Esophagus squamous epithelium (tissue), 5 donors: ENCODE measurements around the gene KRTAP13-1. TPM values are rescaled to one million over a fixed set of nuclear protein-coding genes. Genes with fewer than 3 reads are reported as not detected.

Experiments
- DNase-seq: peaks from one replicate; lab custom pipeline; 2025; lab: John Stamatoyannopoulos, UW
- H3K27ac ChIP-seq, 4 donors: fragments of 200-600 bp; sonication (generic); one replicate each; pipeline ENCODE4 v1.5.1; 2016 to 2019; ENCODE audit warnings: mild to moderate bottlenecking in 1 of 4
- H3K27me3 ChIP-seq, 4 donors: fragments of 200-600 bp; sonication (generic); 1 replicate in 3 of 4; 2 replicates in 1 of 4; pipeline versions ENCODE4 v1.5.1 to v1.6.0; 2017 to 2021; ENCODE audit warnings: antibody characterized with exemption in 1 of 4
- H3K36me3 ChIP-seq, 3 donors: fragments of 200-600 bp; sonication (generic); one replicate each; pipeline ENCODE4 v1.5.1; 2016 to 2019
- H3K4me1 ChIP-seq, 3 donors: fragments of 200-600 bp; sonication (generic); one replicate each; pipeline ENCODE4 v1.5.1; 2017 to 2019
- H3K4me3 ChIP-seq, 4 donors: fragments of 200-600 bp; sonication (generic); 1 replicate in 3 of 4; 2 replicates in 1 of 4; pipeline ENCODE4 v1.5.1; 2016 to 2019; ENCODE audit warnings: mild to moderate bottlenecking in 2 of 4, moderate library complexity in 1 of 4
- H3K9me3 ChIP-seq, 3 donors: fragments of 200-600 bp; sonication (generic); one replicate each; pipeline ENCODE4 v1.5.1; 2016 to 2019
- POLR2A ChIP-seq, 4 donors: fragments of 450-650 bp; IDR thresholded peaks; one replicate each; pipeline ENCODE4 v1.6.1; 2017; ENCODE audit warnings: antibody characterized with exemption in 4 of 4, mild to moderate bottlenecking in 4 of 4, moderate library complexity in 3 of 4
- WGBS, 2 donors: methylation state at CpG; one replicate each; pipeline ENCODE4 v1.1.5; 2018; 5-methylcytosine and 5-hydroxymethylcytosine counted together
- intact Hi-C: fragments of 100-400 bp; cut with DNase I; formaldehyde crosslinking; loops from one replicate; pipeline ENCODE4 v1.15.0; 2022
- total RNA-seq, 4 donors: library from RNA; depleted of rRNA; stranded (reverse); fragments of >200 nt; gene quantifications; one replicate each; pipeline ENCODE4 v1.1.0, GENCODE V29; 2016
- TF ChIP-seq, protein P1 (sequence below), 6 experiments: fragments of 450-650 bp in 4 of 6; fragments of 200-600 bp in 2 of 6; sonication (generic) in 2 of 6; IDR thresholded peaks; one replicate each; pipeline ENCODE4 v1.5.1; 2016 to 2019; ENCODE audit warnings: antibody characterized with exemption in 6 of 6, mild to moderate bottlenecking in 4 of 6, moderate library complexity in 4 of 6
- donor health status: DM: yes; HTN: yes; CAD: no.

Gene KRTAP13-1
- total RNA-seq, 4 donors from 2014 or later: not detected

DNA sequence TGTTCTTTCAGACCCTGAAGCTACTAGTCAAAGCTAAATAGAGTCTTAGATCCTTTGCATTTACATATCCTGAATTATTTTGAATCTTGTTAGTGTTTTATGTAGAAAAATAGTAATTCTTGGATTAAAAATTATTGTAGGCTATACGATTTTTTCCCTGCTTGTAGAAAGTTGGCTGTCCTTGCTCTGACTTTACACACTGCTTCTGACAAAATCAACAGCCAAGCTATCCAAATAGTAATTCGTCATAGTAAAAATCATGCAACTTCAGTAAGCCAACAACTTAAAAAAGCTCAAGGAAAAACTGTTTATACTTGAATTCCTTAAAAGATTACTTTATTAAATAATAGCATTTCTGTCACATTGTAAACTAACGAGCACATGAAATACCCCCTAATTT is 39.9 kb upstream of the KRTAP13-1 start:
- Histone ChIP-seq H3K27me3 (no peaks in the 10 kb centered on the region), H3K4me3 (no peak overlapping the region), H3K27ac (no peak overlapping the region), H3K4me1 (no peaks in the 10 kb centered on the region), H3K9me3 (no peaks in the 10 kb centered on the region), H3K36me3 (no peaks in the 10 kb centered on the region)
- no peak for DNase-seq
- TF ChIP-seq, protein P1, sequence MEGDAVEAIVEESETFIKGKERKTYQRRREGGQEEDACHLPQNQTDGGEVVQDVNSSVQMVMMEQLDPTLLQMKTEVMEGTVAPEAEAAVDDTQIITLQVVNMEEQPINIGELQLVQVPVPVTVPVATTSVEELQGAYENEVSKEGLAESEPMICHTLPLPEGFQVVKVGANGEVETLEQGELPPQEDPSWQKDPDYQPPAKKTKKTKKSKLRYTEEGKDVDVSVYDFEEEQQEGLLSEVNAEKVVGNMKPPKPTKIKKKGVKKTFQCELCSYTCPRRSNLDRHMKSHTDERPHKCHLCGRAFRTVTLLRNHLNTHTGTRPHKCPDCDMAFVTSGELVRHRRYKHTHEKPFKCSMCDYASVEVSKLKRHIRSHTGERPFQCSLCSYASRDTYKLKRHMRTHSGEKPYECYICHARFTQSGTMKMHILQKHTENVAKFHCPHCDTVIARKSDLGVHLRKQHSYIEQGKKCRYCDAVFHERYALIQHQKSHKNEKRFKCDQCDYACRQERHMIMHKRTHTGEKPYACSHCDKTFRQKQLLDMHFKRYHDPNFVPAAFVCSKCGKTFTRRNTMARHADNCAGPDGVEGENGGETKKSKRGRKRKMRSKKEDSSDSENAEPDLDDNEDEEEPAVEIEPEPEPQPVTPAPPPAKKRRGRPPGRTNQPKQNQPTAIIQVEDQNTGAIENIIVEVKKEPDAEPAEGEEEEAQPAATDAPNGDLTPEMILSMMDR (IDR thresholded peaks at IDR 0.05): no peak
- TF ChIP-seq POLR2A (IDR thresholded peaks at IDR 0.05): no peak
- intact Hi-C loops: no loop called here
- WGBS, 2 donors: 45 to 53% methylated on average over 3 of the region's 3 CpGs

- 75% methylated on average over 5 of the region's 5 CpGs for WGBS, 2 donors
- H3K27me3 ChIP-seq: no peaks in the 10 kb centered on the region
- no peaks in the 10 kb centered on the region for H3K36me3 ChIP-seq
- no peak within 1 kb of the TSS for H3K27ac ChIP-seq
- no peak for DNase-seq
- intact Hi-C loops: no loop called here
- H3K4me3 ChIP-seq: no peak within 1 kb of the TSS
- H3K9me3 ChIP-seq: no peaks in the 10 kb centered on the region
- no peaks in the 10 kb centered on the region for H3K4me1 ChIP-seq
- TF ChIP-seq, protein P1 (IDR thresholded peaks at IDR 0.05): no peak
- TF ChIP-seq POLR2A (IDR thresholded peaks at IDR 0.05): no peak
Measured at GRCh38 chr21:30372139-30372770, 23.6 kb upstream of the KRTAP13-1 start, which contains the start of gene KRTAP13-2. Gene KRTAP13-2, minus strand, starts transcription at chr21:30372271. Its CDS starts 58 bp downstream, at chr21:30372213.

- no peak overlapping the region for H3K4me3 ChIP-seq
- WGBS, 2 donors: 40 to 43% methylated on average over 1 of the region's 1 CpG
- no peak overlapping the region for H3K27ac ChIP-seq
- intact Hi-C loops: no loop called here
- H3K36me3 ChIP-seq: no peaks in the 10 kb centered on the region
- no peak for DNase-seq
- TF ChIP-seq POLR2A (IDR thresholded peaks at IDR 0.05): no peak
- TF ChIP-seq, protein P1 (IDR thresholded peaks at IDR 0.05): no peak
- H3K9me3 ChIP-seq: no peaks in the 10 kb centered on the region
- H3K27me3 ChIP-seq: no peaks in the 10 kb centered on the region
- no peaks in the 10 kb centered on the region for H3K4me1 ChIP-seq
Measured at GRCh38 chr21:30382201-30382600, 13.6 kb upstream of the KRTAP13-1 start.

- Histone ChIP-seq H3K4me1 (no peaks in the 10 kb centered on the region), H3K27me3 (no peaks in the 10 kb centered on the region), H3K36me3 (no peaks in the 10 kb centered on the region), H3K9me3 (no peaks in the 10 kb centered on the region), H3K27ac (no peak overlapping the region), H3K4me3 (no peak overlapping the region)
- no peak for DNase-seq
- 50 to 54% methylated on average over 2 of the region's 2 CpGs for WGBS, 2 donors
- TF ChIP-seq POLR2A (IDR thresholded peaks at IDR 0.05): no peak
- TF ChIP-seq, protein P1 (IDR thresholded peaks at IDR 0.05): no peak
- intact Hi-C loops: no loop called here
Measured at GRCh38 chr21:30391492-30392025, 4.3 kb upstream of the KRTAP13-1 start.

- no peaks in the 10 kb centered on the region for H3K27me3 ChIP-seq
- DNase-seq: no peak
- TF ChIP-seq POLR2A (IDR thresholded peaks at IDR 0.05): no peak
- TF ChIP-seq, protein P1 (IDR thresholded peaks at IDR 0.05): peak in 2 of 6 experiments; percentile 5 to 37
- H3K9me3 ChIP-seq: peaks cover 0 to 4% (median 0%) of the 10 kb centered on the region in 3 donors
- H3K4me1 ChIP-seq: no peaks in the 10 kb centered on the region
- H3K4me3 ChIP-seq: peak overlapping the region in 1 of 4 donors; percentile 3
- intact Hi-C loops: no loop called here
- no peak overlapping the region for H3K27ac ChIP-seq
- H3K36me3 ChIP-seq: no peaks in the 10 kb centered on the region
- 43 to 59% methylated on average over 6 to 11 of the region's 14 CpGs for WGBS, 2 donors
Measured at GRCh38 chr21:30408782-30409494, 13.1 kb downstream of the KRTAP13-1 start.
